Measurements from ENCODE around the gene CTNNA3.

The CTNNA3 gene

GRCh38 chr10:66283874-66284464, 1412.0 kb downstream of the CTNNA3 start:
- in situ Hi-C loops (cut with MboI; ENCODE audit: low sequenced_read_pairs): no loop called here

DNA sequence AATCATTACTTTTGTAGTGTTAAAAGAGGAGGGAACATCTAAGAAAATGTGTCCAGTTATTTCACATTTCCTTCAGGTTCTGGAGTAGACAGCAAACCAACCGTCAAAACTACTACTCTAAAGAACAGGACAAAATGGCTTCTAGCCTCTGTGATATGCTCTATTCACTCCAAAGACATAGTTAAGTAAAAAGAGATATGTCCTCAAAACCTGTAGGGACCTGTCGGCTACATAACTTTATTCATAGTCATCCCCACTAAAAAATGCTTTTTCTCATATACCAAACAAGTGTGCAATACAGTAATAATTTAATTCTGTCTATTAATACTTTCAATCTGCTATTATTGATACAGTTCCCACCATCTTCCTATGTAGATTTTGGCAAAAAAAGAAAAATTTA, 1412.9 kb downstream of the CTNNA3 start:
- in situ Hi-C loops (cut with MboI; ENCODE audit: low sequenced_read_pairs): no loop called here

GRCh38 chr10:66281327-66281726, 1414.7 kb downstream of the CTNNA3 start:
- in situ Hi-C loops (cut with MboI; ENCODE audit: low sequenced_read_pairs): no loop called here

DNA sequence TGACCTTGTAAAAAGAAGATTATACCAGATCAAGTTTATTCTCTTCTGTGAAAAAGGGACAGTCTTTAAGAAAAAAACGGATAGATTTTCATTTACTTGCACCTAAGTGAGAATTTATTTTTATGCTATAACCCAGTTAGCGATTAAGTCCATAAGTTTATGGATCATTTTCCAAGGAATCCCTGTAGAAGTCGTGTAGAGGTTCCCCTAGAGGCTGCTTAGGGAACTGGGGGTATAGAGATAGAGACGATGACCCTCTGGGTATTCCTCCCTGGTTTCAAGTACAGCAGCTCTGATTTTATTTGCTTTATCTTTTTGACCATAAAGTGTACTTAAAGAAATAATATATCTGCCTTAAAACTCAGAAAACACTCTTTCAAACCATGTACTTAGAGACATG, 1418.5 kb downstream of the CTNNA3 start:
- in situ Hi-C loops (cut with MboI; ENCODE audit: low sequenced_read_pairs): no loop called here

DNA sequence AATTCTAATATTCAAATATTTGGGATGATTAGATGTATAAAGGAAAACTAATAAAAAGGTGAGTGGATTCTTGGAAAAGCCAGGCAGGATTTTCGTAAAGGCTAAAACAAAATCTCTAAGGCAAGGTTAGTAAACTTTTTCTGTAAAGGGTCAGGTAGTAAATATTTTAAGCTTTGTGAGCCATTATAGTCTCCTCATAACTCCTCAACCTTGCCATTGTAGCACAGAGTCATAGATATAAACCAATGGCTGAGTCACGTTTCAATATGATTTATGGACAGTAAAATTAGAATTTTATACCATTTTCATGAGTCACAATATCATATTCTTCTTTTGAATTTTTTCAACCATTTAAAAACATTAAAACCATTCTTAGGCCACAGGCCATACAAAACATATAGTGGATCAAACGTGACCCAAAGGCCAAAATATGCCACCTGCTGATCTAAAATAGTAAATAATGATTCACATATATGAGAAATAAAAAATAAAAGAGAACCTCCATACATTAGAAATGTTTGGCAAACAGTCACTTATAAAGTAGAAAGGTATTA, 1422.0 kb downstream of the CTNNA3 start:
- in situ Hi-C loops (cut with MboI; ENCODE audit: low sequenced_read_pairs): no loop called here

DNA sequence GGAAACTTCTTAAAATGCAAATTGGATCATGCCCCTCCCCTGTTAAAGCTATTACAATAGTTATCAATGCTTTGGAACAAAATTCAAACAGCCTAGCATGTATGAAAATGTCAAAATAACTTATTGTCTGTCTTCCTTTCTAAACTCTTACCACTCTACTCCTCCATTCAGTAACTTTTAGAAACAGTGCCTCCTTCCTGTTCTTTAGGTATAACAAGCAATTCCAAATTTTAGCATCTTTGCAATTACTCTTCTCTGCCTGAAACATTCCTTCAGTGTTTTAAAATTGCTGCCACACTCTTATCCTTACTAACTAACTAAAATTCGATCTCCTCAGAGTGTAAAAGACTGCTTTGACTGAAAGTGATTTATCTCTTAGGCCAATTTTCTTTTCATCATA, 1430.6 kb downstream of the CTNNA3 start:
- in situ Hi-C loops (cut with MboI; ENCODE audit: low sequenced_read_pairs): no loop called here

GRCh38 chr10:66259836-66260235, 1436.2 kb downstream of the CTNNA3 start:
- in situ Hi-C loops (cut with MboI; ENCODE audit: low sequenced_read_pairs): no loop called here

DNA sequence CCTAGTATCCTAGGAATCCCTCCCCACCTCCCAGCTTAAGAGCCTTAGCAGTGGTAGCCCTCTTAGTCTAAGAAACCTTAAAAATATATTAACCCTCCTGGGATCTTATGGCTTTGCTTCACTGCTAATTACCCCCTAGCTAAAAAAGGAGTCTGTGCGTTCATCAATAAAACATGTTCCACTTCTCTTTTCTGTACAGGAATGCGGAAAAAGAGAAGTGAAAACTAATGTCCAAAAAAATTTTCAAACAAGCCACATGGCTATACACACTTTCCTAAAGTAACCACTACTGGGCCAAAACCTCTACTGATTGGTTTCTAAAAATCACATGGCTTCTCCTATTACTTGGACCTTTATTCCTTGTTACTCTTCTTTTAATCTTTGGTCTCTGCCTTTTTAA, 1437.3 kb downstream of the CTNNA3 start:
- in situ Hi-C loops (cut with MboI; ENCODE audit: low sequenced_read_pairs): no loop called here

GRCh38 chr10:66257801-66258200, 1438.2 kb downstream of the CTNNA3 start:
- in situ Hi-C loops (cut with MboI; ENCODE audit: low sequenced_read_pairs): no loop called here

- in situ Hi-C loops (cut with MboI; ENCODE audit: low sequenced_read_pairs): no loop called here
Measured at GRCh38 chr10:66252986-66253385, 1443.0 kb downstream of the CTNNA3 start.

GRCh38 chr10:66246177-66246576, 1449.8 kb downstream of the CTNNA3 start:
- in situ Hi-C loops (cut with MboI; ENCODE audit: low sequenced_read_pairs): no loop called here

- in situ Hi-C loops (cut with MboI; ENCODE audit: low sequenced_read_pairs): no loop called here
Measured at GRCh38 chr10:66244953-66245352, 1451.0 kb downstream of the CTNNA3 start.

- in situ Hi-C loops (cut with MboI; ENCODE audit: low sequenced_read_pairs): no loop called here
Measured at GRCh38 chr10:66242885-66243284, 1453.1 kb downstream of the CTNNA3 start.

GRCh38 chr10:66239062-66239461, 1456.9 kb downstream of the CTNNA3 start:
- in situ Hi-C loops (cut with MboI; ENCODE audit: low sequenced_read_pairs): no loop called here

GRCh38 chr10:66238343-66238742, 1457.7 kb downstream of the CTNNA3 start:
- in situ Hi-C loops (cut with MboI; ENCODE audit: low sequenced_read_pairs): no loop called here

DNA sequence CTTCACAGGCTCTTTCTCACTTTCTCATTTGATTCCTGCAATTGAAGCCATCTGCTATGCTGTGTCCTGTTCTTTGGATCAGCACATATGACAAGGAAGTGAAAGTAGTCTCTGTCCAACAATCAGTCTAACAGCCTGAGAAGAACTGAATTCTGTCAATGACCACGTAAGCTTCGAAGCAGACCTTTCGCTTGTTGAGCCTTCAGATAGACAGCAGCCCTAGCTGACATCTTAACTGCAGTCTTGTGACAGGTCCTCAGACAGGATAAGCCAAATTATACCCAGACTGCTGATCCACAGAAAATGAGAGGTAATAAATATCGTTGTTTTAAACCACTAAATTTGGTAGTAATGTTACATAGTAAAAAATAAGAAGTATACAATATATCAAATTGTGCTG, 1461.1 kb downstream of the CTNNA3 start:
- in situ Hi-C loops (cut with MboI; ENCODE audit: low sequenced_read_pairs): no loop called here

DNA sequence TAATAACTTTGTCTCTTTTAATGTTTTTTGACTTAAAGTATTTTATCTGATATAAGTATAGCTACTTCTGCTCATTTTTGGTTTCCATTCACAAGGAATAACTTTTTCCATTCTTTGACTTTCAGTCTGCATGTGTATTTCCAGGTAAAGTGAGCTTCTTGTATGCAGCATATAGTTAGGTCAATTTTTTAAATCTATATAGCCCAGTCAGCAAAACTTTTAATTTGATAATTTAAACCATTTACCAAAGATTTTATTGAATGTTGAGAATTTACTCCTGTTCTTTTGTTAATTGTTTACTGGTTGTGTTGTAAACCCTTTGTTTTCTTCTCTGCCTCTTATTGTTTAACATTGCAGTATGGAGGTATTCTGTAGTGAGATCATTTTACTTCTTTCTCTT, 1467.1 kb downstream of the CTNNA3 start:
- in situ Hi-C loops (cut with MboI; ENCODE audit: low sequenced_read_pairs): no loop called here

DNA sequence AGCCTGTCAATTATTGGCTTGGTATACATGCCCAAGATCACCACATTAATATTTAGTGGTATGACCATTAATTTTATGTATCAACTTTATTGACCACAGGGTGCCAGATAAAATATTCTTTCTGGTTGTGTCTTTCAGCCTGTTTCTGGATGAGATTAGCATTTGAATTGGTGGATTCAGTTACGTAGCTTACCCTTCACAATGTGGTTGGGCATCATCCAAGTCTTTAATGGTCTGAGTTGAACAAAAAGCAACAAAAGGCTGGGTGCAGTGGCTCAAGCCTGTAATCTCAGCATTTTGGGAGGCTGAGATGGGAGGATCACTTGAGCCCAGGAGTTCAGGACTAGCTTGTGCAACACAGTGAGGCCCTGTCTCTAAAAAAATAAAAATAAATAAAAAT, 1472.3 kb downstream of the CTNNA3 start:
- in situ Hi-C loops (cut with MboI; ENCODE audit: low sequenced_read_pairs): no loop called here

DNA sequence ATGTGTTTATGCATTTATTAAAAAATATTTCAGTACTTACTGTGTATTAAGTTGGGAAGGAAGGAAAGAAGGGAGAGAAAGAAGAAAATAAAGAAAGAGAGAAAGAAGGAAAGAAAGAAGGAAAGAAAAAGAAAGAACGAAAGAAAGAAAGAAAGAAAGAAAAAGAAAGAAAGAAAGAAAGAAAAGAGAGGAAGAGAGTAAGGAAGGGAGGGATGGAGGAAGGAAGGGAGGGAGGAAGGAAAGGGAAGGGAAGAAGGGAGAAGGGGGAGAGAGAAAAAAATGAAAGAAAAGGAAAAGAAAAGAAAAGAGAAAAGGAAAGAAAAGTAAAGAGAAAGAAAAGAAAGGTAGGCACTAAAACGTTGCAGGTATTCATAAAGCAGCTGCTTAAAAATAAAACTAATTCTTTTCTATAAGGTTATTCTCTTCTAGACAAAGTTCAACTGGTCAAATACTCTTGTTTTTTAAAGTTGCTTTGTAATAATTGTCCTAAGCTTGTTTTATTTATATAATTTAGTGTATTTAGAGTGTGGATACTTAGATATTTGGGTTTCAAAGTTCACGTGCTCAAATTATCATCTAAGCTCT, 1473.4 kb downstream of the CTNNA3 start:
- in situ Hi-C loops (cut with MboI; ENCODE audit: low sequenced_read_pairs): no loop called here

DNA sequence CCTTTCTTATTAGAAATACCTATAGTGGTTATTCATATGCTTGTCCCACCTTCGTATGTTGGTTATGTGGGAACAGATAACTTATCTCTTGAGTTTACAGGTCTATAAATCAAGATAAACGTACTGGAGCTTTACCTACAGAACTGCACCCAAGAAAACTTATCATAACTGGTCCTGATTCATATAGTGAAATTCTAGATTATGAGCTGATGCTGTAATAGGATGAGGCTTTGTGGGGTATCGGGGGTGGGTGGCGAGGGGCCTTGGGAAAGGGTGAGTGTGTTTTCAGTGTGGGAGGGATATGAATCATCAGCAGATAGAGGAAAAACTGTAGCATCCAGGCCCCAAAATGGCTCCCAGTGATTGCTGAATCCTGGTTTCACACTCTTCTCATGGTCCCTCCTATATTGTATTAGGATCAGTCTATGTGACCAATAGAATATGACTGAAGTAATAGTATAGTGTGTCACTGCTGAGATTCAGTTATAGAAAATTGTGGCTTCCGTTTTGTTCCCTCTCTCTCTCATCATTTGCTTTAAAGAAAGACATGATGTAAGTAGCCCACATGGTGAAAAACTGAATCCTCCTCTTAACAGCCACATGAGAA, 1476.9 kb downstream of the CTNNA3 start:
- in situ Hi-C loops (cut with MboI; ENCODE audit: low sequenced_read_pairs): no loop called here

GRCh38 chr10:66218289-66218688, 1477.7 kb downstream of the CTNNA3 start:
- in situ Hi-C loops (cut with MboI; ENCODE audit: low sequenced_read_pairs): no loop called here

GRCh38 chr10:66215920-66216319, 1480.1 kb downstream of the CTNNA3 start:
- in situ Hi-C loops (cut with MboI; ENCODE audit: low sequenced_read_pairs): no loop called here
